NCI-H748 treated with DMSO at 0.1 percent for 48 hours (cell line): ENCODE measurements around the gene KCNJ16.

ENCODE experiments used
- DNase-seq: peaks from one replicate; lab custom pipeline; 2025; lab: John Stamatoyannopoulos, UW

KCNJ16 gene

DNA sequence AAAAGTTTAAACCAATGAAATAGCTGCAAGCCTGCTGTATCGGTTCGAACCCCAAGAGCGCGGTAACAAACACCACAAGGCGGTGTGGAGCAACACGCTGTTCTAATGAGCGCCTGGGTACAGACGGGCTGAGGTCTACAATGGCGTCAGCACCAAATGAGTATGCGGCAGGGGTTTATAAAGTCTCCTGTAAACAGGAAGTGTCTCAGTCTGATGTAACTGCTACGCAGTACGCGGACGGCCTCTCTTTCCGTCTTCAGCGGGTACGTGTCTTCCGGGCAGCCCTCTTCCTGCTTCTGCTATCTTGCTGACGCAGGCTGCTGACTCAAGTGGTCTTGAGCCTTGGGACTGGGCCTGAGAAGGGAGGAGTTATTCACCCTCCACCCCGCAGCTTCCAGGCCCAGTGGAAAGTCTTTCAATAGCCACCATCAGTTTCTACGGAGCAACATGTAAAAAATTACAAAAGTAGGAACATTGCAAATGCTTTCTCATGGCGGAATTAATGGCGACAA lies 53.8 kb downstream of the KCNJ16 start:
- DNase-seq, result no peak

GRCh38 chr17:70130289-70130688 lies 55.3 kb downstream of the KCNJ16 start:
- no peak for DNase-seq

- DNase-seq, result no peak
Measured at GRCh38 chr17:70132505-70132904, 57.5 kb downstream of the KCNJ16 start.

GRCh38 chr17:70134042-70134441 lies 59.0 kb downstream of the KCNJ16 start:
- no peak for DNase-seq

GRCh38 chr17:70134777-70135176 lies 59.8 kb downstream of the KCNJ16 start:
- no peak for DNase-seq

DNA sequence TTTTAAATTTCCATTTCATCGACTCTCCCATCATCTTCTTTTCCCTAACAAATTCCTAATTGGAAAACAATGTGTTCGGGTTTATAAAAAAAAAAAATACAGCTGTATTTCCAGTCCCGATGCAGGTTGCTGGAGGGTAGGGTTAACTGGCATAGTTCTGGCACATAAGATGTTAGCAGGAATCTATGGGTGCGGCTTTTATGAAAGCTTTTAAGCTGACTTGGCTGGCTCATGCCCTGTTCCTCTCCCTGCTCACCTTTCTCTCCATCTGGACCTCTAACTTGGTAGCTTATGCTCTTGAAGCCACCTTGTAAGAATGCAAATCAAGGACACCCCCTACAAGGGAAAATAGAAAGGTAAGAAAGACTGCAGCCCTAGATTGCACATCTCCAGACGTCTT lies 61.1 kb downstream of the KCNJ16 start:
- no peak for DNase-seq

DNA sequence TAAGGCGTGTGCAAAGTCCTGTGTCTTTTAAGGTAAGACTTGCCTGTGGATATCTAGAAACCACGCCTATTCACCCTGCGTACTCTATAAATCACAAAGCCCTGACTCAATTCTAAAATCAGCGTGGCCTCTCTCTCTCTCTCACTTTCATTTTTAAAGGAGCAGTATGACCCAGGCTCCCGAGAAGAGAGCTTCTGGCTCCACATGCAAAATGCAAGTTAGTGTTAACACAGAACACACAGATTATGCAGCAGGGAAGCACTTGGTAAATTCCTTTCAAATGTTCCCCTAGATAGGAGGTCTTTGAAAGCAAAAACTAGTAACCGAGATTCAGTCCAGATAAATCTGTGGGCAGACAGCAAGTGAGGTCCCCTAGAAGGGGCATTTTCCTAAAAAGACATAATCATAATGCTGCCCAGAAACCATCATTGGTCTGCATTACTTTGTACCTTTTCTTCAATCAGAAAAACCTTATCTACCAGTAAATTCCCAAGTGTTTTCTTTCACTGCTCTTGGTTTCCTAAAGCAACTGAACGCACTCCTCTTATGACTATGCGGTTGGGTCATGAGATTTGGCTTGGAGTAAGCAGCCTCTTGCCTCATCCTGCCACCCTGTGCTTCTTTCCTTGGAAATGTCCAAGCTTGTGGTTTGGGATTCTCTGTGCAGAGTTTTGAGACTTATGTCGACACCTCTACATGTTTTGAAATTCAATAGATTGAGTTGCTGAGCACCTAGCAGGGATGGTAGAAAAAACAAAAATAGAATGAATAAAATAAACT lies 62.6 kb downstream of the KCNJ16 start:
- DNase-seq, result no peak

- no peak for DNase-seq
Measured at GRCh38 chr17:70138291-70138865, 63.4 kb downstream of the KCNJ16 start.

- no peak for DNase-seq
Measured at GRCh38 chr17:70139449-70139993, 64.5 kb downstream of the KCNJ16 start.

DNA sequence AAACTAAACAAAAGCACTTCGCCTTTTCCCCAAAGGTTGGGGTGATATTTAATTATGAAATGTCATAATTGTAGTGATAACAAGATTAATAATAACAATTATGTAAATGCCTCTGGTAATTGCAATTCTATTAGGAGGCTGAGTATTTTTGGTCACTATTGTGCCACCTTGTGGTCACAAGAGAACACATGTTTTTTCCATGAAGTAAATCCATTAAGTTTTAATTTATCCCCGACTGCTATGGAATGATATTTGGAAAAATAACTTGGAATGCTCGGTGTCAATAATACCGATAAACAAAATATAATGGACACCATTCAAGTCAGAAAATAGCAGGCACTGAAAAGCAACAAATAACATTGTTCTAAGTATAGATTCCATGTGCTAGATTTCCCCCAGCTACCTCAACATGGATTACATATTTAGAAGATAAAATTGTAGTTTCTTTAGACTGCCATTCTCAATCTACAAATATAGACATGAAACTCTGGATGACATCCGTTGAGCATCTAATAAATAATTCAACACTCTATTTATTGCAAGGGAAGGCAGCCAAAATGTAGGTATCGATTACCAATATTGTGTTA lies 69.3 kb downstream of the KCNJ16 start:
- DNase-seq, result peak; percentile 16

- DNase-seq, result no peak
Measured at GRCh38 chr17:70153210-70153609, 78.2 kb downstream of the KCNJ16 start.

GRCh38 chr17:70157151-70157550 lies 82.1 kb downstream of the KCNJ16 start:
- DNase-seq, result no peak

DNA sequence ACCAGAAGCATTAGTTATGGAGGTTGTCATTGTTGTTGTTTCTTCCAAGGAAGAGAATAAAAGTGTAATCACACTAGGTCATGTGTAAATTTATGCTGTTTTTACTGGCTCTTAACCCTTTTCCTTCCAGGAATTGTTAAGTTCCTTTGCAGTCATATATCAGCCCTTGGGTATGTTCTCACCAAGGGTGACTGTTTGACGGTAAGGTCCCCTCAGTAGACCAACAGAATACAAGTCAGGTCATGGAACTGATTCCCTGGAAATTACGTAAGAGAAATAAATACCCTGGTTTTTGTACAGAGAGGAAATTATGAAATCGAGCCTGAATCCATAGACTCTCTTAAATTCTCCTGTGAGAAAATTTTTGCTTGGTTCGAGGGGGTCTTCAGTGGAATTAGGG lies 83.2 kb downstream of the KCNJ16 start:
- no peak for DNase-seq

GRCh38 chr17:70158591-70158990 lies 83.6 kb downstream of the KCNJ16 start:
- DNase-seq, result no peak

- DNase-seq, result no peak
Measured at GRCh38 chr17:70159980-70160379, 85.0 kb downstream of the KCNJ16 start.

GRCh38 chr17:70161519-70161918 lies 86.5 kb downstream of the KCNJ16 start:
- DNase-seq, result no peak

GRCh38 chr17:70165383-70165782 lies 90.4 kb downstream of the KCNJ16 start:
- DNase-seq, result no peak

GRCh38 chr17:70166615-70167014 lies 91.6 kb downstream of the KCNJ16 start:
- DNase-seq, result no peak

GRCh38 chr17:70168044-70168976 lies 93.3 kb downstream of the KCNJ16 start:
- DNase-seq, result peak; percentile 59

DNA sequence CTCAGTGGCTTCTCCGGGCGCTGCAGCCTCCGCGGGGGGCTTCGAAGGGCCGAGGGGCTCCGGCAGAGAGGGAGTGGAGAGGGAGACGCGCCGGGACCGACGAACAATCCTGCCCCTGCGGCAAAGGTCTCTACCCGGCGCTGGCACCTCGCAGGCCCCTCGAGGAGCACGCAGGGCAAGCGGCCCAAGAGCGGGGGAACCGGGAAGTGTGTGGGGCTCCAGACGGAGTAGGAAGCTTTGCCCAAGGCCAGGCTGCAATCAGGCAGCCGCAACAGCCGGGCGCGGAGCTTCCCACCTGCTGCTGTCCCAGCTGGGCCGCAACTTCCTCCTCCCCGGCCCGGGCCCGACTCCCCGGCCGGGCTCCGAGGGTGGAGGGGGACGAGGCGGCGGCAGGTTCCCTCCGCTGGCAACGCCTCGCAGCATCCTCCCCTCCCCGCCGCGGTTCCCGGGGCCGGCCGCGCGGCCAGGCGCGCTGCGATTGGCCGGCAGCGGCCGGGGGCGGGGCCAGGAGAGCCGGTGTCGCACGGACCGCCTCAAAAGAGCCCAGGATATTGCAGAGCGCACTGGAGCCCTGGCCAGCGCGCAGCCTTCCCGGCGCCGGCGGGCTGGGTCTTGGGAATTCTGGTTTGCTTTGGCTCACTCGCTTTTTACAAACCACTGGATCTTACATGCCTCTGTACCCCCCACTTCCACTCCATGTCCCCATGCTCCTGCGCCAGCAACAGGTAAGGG lies 94.1 kb downstream of the KCNJ16 start, which contains the start of gene KCNJ2:
TSS of gene KCNJ2 (plus strand) at position 556 of the 732 bp plus-strand sequence. CDS start 5,508 bp downstream, outside the sequence.
- peak; percentile 69 for DNase-seq
